Measurements from ENCODE around the gene NME5.
"Not testable (repeated sequence)": the region's sequence is repeated elsewhere in the genome, so short reads cannot be mapped to it uniquely, and the experiment has no call there.

The NME5 gene

DNA sequence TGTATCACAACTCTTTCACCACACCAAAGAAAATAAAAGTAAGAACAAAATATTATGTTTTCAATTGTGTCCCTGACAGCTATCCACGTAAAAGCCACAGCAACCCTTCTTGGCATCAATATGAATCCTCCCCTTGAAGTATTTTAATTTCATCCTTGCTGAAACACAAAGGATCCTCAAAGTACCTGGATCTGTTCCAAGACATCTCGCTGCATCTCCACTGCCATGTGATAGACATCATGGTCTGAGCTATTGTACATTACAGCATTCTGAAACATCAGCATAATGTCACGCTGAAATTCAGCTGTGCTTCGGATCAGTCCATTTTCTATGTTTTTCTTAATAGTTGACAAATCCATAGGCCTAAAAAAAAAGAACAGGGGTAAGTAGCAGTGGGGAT, 21.5 kb upstream of the NME5 start:
- TF ChIP-seq, protein P1, sequence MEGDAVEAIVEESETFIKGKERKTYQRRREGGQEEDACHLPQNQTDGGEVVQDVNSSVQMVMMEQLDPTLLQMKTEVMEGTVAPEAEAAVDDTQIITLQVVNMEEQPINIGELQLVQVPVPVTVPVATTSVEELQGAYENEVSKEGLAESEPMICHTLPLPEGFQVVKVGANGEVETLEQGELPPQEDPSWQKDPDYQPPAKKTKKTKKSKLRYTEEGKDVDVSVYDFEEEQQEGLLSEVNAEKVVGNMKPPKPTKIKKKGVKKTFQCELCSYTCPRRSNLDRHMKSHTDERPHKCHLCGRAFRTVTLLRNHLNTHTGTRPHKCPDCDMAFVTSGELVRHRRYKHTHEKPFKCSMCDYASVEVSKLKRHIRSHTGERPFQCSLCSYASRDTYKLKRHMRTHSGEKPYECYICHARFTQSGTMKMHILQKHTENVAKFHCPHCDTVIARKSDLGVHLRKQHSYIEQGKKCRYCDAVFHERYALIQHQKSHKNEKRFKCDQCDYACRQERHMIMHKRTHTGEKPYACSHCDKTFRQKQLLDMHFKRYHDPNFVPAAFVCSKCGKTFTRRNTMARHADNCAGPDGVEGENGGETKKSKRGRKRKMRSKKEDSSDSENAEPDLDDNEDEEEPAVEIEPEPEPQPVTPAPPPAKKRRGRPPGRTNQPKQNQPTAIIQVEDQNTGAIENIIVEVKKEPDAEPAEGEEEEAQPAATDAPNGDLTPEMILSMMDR (IDR thresholded peaks at IDR 0.05; ENCODE audit: low read depth, low read length) = no peak
- no peak overlapping the region for H3K4me3 ChIP-seq (ENCODE audit: low read depth, low read length)
- in situ Hi-C loops (cut with HindIII; ENCODE audit: low sequenced_read_pairs) = no loop called here
- DNase-seq (ENCODE audit: low read depth, low spot score) = no peak

- H3K4me3 ChIP-seq (ENCODE audit: low read depth, low read length) = no peak overlapping the region
- in situ Hi-C loops (cut with HindIII; ENCODE audit: low sequenced_read_pairs) = no loop called here
- TF ChIP-seq, protein P1 (IDR thresholded peaks at IDR 0.05; ENCODE audit: low read depth, low read length) = no peak
- no peak for DNase-seq (ENCODE audit: low read depth, low spot score)
These were observed 20.4 kb upstream of the NME5 start for GRCh38 chr5:138159666-138160065.

GRCh38 chr5:138157626-138158025, 18.4 kb upstream of the NME5 start:
- DNase-seq (ENCODE audit: low read depth, low spot score) = no peak
- H3K4me3 ChIP-seq (ENCODE audit: low read depth, low read length) = no peak overlapping the region
- in situ Hi-C loops (cut with HindIII; ENCODE audit: low sequenced_read_pairs) = no loop called here

GRCh38 chr5:138155977-138156376, 16.7 kb upstream of the NME5 start:
- H3K4me3 ChIP-seq (ENCODE audit: low read depth, low read length); DNase-seq (ENCODE audit: low read depth, low spot score); in situ Hi-C loops (cut with HindIII; ENCODE audit: low sequenced_read_pairs): not testable (repeated sequence)

More at GRCh38 chr5:138157626-138158025, 18.4 kb upstream of the NME5 start:
- TF ChIP-seq, protein P1 (IDR thresholded peaks at IDR 0.05; ENCODE audit: low read depth, low read length) = no peak

- DNase-seq (ENCODE audit: low read depth, low spot score) = no peak
- no peak overlapping the region for H3K4me3 ChIP-seq (ENCODE audit: low read depth, low read length)
- TF ChIP-seq, protein P1 (IDR thresholded peaks at IDR 0.05; ENCODE audit: low read depth, low read length) = no peak
- in situ Hi-C loops (cut with HindIII; ENCODE audit: low sequenced_read_pairs) = no loop called here
These were observed 10.3 kb upstream of the NME5 start for GRCh38 chr5:138149530-138149929.

- H3K4me3 ChIP-seq (ENCODE audit: low read depth, low read length) = no peak overlapping the region
- in situ Hi-C loops (cut with HindIII; ENCODE audit: low sequenced_read_pairs) = no loop called here
- TF ChIP-seq, protein P1 (IDR thresholded peaks at IDR 0.05; ENCODE audit: low read depth, low read length) = no peak
- peak; percentile 59 for DNase-seq (ENCODE audit: low read depth, low spot score)
These were observed 9.6 kb upstream of the NME5 start for GRCh38 chr5:138148811-138149210.

DNA sequence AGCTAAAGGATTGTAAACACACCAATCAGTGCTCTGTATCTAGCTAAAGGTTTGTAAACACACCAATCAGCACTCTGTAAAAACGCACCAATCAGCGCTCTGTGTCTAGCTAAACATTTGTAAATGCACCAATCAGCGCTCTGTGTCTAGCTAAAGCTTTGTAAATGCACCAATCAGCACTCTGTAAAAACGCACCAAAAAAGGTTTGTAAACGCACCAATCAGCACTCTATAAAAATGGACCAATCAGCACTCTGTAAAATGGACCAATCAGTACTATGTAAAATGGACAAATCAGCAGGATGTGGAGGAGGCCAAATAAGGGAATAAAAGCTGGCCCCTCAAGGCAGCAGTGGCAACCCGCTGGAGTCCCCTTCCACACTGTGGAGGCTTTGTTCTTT, 4.3 kb upstream of the NME5 start:
- in situ Hi-C loops (cut with HindIII; ENCODE audit: low sequenced_read_pairs); H3K4me3 ChIP-seq (ENCODE audit: low read depth, low read length): not testable (repeated sequence)

DNA sequence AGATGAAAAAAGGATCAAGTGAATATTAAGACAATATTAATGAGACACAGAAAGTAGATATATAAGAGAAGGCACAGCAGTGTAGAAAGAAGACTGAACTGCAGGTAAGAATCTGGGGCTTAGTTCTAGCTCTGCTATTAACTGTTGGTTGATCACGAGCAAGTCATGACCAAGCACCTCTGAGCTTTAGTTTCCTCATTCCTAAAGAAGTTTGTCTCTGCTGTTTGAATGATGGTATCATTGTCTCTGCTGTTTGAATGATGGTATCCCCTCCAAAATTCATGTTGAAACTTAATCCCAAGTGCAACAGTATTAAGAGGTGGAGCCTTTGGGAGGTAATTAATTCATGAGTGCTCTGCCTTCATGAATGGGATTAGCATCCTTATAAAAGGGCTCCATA, 2.5 kb upstream of the NME5 start:
- in situ Hi-C loops (cut with HindIII; ENCODE audit: low sequenced_read_pairs) = no loop called here
- TF ChIP-seq, protein P1 (IDR thresholded peaks at IDR 0.05; ENCODE audit: low read depth, low read length) = no peak
- DNase-seq (ENCODE audit: low read depth, low spot score) = no peak
- no peak overlapping the region for H3K4me3 ChIP-seq (ENCODE audit: low read depth, low read length)

More for the DNA sequence above, 4.3 kb upstream of the NME5 start:
- not testable (repeated sequence) for DNase-seq (ENCODE audit: low read depth, low spot score)
